Adrenal gland (tissue), 12 donors: ENCODE results near the gene HPS1. TPM values are rescaled to one million over a fixed set of nuclear protein-coding genes. Genes with fewer than 3 reads are reported as not detected.

ENCODE experiments used
- DNase-seq, 7 donors: peaks; one replicate each; pipeline ENCODE4 v3.0.0-alpha.2; 2019 to 2020
- H3K27ac ChIP-seq, 5 donors: fragments of 200-600 bp; sonication (generic) in 4 of 5; 1 replicate in 3 of 5; 2 replicates in 2 of 5; pipeline versions ENCODE4 v1.5.1 to v1.8.0; 2016 to 2020; ENCODE audit warnings: mild to moderate bottlenecking in 1 of 5
- H3K27me3 ChIP-seq: fragments of 200-600 bp; 2 replicates; pipeline ENCODE4 v1.8.0; 2021
- H3K36me3 ChIP-seq, 2 donors: fragments of 200-600 bp; replicated peaks in 1 of 2; 1 replicate in 1 of 2; 2 replicates in 1 of 2; pipeline versions ENCODE4 v1.5.1 to v1.8.0; 2018 to 2022
- H3K4me1 ChIP-seq, 2 donors: fragments of 200-600 bp; replicated peaks in 1 of 2; 1 replicate in 1 of 2; 2 replicates in 1 of 2; pipeline versions ENCODE4 v1.5.1 to v1.8.0; 2018 to 2021
- H3K4me3 ChIP-seq, 4 donors: fragments of 200-600 bp; sonication (generic) in 3 of 4; one replicate each; pipeline ENCODE4 v1.5.1; 2016 to 2018
- H3K9me3 ChIP-seq, 3 donors: fragments of 200-600 bp; sonication (generic) in 1 of 3; replicated peaks in 1 of 3; 1 replicate in 2 of 3; 2 replicates in 1 of 3; pipeline versions ENCODE4 v1.5.1 to v1.8.0; 2016 to 2021
- CTCF ChIP-seq, 6 experiments: fragments of 450-650 bp in 4 of 6; fragments of 200-600 bp in 2 of 6; sonication (generic) in 1 of 6; IDR thresholded peaks; 1 replicate in 5 of 6; 2 replicates in 1 of 6; pipeline versions ENCODE4 v1.5.1 to v1.8.0; 2016 to 2021; ENCODE audit warnings: antibody characterized with exemption in 6 of 6, mild to moderate bottlenecking in 2 of 6, moderate library complexity in 1 of 6
- POLR2A ChIP-seq, 2 donors: fragments of 450-650 bp; IDR thresholded peaks; one replicate each; pipeline ENCODE4 v1.6.1; 2017; ENCODE audit warnings: antibody characterized with exemption in 2 of 2, mild to moderate bottlenecking in 2 of 2, moderate library complexity in 1 of 2
- WGBS, 4 donors: extraction: QIAGEN DNeasy Blood & Tissue Kit in 2 of 4; methylation state at CpG; one replicate each; pipeline versions ENCODE4 v1.1.5 to v1.1.7; 2013 to 2017; 5-methylcytosine and 5-hydroxymethylcytosine counted together
- intact Hi-C, 2 donors: fragments of 100-400 bp; cut with DNase I; formaldehyde crosslinking; loops; one replicate each; pipeline versions ENCODE4 v1.14.1 to v1.15.0; 2022 to 2023
- polyA plus RNA-seq, 3 donors: library from polyadenylated mRNA; stranded (reverse); fragments of 200-250 nt in 2 of 3; fragments of 350-450 nt in 1 of 3; fragmentation: Illumina TruSeq in 1 of 3; extraction: RNeasy Lipid Tissue Mini Kit (QIAGEN cat#74804) in 1 of 3; gene quantifications; one replicate each; pipeline ENCODE4 v1.2.3, GENCODE V29; 2013 to 2014
- total RNA-seq, 9 donors: library from RNA; depleted of rRNA in 4 of 9; stranded (reverse); fragments of >200 nt in 4 of 9; fragments of 120-200 nt in 1 of 9; fragmentation: NEBNext Ultra II Directional in 1 of 9; extraction: Animal tissue kit (Norgen Biotek cat#: 25700) in 1 of 9; gene quantifications; one replicate each; pipeline versions ENCODE4 v1.1.0 to v1.2.4, GENCODE V29; 2013 to 2023
- donor health status: healthy with polysubstance abuse.
- donor health status: Bipolar disorder and iron deficiency.
- donor health status: DM: yes; HTN: yes; CAD: no.
- donor health status: DM: no; HTN: no; CAD: no.
- donor health status: DM: no; HTN: no; CAD: no.
- donor health status: DM: yes; HTN: yes; CAD: no.

Gene HPS1
- total and polyA plus RNA-seq, 12 donors, result 28.6 to 95.6 (median 70.3) TPM

GRCh38 chr10:98376485-98376884 lies 70.2 kb downstream of the HPS1 start:
- H3K4me1 ChIP-seq, result no peaks in the 10 kb centered on the region
- WGBS, 4 donors, result 71 to 100% (median 80%) methylated on average over 1 of the region's 1 CpG
- TF ChIP-seq POLR2A (IDR thresholded peaks at IDR 0.05) (no peak), CTCF (IDR thresholded peaks at IDR 0.05) (no peak)
- no peaks in the 10 kb centered on the region for H3K27me3 ChIP-seq
- intact Hi-C loops, result no loop called here
- no peaks in the 10 kb centered on the region for H3K9me3 ChIP-seq
- H3K36me3 ChIP-seq, result no peaks in the 10 kb centered on the region
- no peak for DNase-seq
- no peak overlapping the region for H3K27ac ChIP-seq
- H3K4me3 ChIP-seq, result no peak overlapping the region

- no peaks in the 10 kb centered on the region for H3K27me3 ChIP-seq
- intact Hi-C loops, result no loop called here
- no peaks in the 10 kb centered on the region for H3K9me3 ChIP-seq
- no peaks in the 10 kb centered on the region for H3K36me3 ChIP-seq
- WGBS, 4 donors, result 49 to 55% (median 50%) methylated on average over 8 of the region's 8 CpGs
- DNase-seq, result no peak
- peak overlapping the region in 1 of 5 donors; percentile 8 for H3K27ac ChIP-seq
- H3K4me3 ChIP-seq, result no peak overlapping the region
- H3K4me1 ChIP-seq, result no peaks in the 10 kb centered on the region
- TF ChIP-seq POLR2A (IDR thresholded peaks at IDR 0.05) (no peak), CTCF (IDR thresholded peaks at IDR 0.05) (no peak)
These were observed 72.3 kb downstream of the HPS1 start for GRCh38 chr10:98374217-98374985.

- intact Hi-C loops, result no loop called here
- no peak overlapping the region for H3K27ac ChIP-seq
These were observed 73.3 kb downstream of the HPS1 start for GRCh38 chr10:98373260-98374040.

More at GRCh38 chr10:98373260-98374040, 73.3 kb downstream of the HPS1 start:
- H3K36me3 ChIP-seq, result no peaks in the 10 kb centered on the region
- H3K4me1 ChIP-seq, result no peaks in the 10 kb centered on the region
- TF ChIP-seq POLR2A (IDR thresholded peaks at IDR 0.05) (no peak), CTCF (IDR thresholded peaks at IDR 0.05) (no peak)
- H3K27me3 ChIP-seq, result no peaks in the 10 kb centered on the region
- WGBS, 4 donors, result 58 to 70% (median 59%) methylated on average over 12 of the region's 12 CpGs
- H3K9me3 ChIP-seq, result no peaks in the 10 kb centered on the region
- no peak for DNase-seq
- no peak overlapping the region for H3K4me3 ChIP-seq
